NCI-H460 (cell line): ENCODE results near the gene DTNB. TPM values are rescaled to one million over a fixed set of nuclear protein-coding genes. Genes with fewer than 3 reads are reported as not detected.

ENCODE experiments used
- DNase-seq: peaks from one replicate; pipeline ENCODE4 v3.0.0-alpha.2; 2016; ENCODE audit warnings: low read depth; ENCODE audit errors: extremely low read depth
- total RNA-seq: library from RNA; depleted of rRNA; stranded (reverse); fragments of >200 nt; shearing (Covaris generic); gene quantifications from 2 replicates; pipeline ENCODE4 v1.2.3, GENCODE V29; 2014

The DTNB gene
- total RNA-seq, 1 experiment from 2014 or later = 10.7 TPM

DNA sequence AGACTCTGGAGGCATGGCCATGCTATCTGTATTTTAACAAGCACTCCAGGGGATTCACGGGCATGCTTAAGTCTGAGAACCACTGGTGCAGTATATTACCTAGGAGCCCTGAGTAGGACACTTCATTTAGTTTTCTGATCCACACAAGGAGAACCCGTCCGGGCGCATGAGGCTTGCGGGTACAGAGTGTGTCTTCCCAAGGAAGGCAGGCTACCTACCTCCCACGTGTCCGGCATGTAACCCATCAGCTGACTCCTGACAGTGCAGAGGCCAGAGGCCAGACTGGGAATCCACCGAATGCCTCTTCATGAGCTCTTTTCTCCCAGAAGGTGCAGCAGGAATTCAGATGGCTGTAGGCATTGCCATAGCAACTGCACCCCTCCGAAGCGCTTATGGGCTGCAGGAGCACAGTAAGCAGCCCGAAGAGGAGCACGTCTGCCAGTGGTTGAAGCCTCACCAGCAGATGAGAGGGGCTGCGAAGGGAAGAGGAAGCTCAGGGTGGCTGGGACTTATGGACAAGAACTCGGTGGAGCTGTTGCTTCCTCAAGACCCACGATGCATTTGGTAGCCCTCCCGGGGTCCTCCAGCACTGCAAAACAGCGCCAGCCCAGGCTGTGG lies 297.9 kb downstream of the DTNB start:
- no peak for DNase-seq

DNA sequence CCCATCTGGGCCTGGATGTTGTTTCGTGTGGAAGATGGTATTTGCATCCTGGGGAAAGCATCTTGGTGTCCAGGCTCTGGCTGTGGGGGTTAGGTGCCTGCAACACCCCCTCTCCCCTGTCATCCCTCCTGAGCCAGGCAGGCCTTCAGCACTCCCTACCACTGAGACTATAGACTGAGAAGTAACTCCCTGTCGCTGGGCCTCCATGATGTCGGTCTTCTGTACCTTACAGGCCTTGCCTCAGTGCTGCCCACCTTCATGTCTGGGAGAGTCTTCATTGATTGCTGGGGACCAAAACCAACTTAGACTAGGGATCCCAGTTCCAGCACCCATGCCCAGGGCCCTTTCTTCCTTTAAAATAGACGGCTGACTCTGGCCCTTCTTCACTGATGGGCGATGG lies 298.6 kb downstream of the DTNB start:
- no peak for DNase-seq

DNA sequence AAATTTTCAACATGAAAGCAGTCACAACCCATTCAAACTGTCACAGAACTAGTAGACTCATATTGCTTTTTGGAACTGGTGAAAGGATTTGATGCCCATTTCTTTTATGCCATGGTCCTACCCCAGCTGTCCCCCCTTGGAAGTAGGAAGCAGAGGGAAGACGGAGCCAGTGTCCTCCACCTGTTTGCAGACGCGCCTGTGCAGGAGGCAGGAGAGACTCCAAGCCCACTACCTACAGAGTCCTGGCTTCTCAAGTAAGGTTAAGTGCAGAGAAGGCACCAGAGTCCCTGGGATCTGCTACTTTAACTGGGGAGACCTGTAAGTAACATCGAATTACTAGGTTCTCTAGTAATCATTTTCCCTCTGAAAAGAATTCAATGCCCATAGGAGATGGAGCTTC lies 299.0 kb downstream of the DTNB start:
- no peak for DNase-seq

DNA sequence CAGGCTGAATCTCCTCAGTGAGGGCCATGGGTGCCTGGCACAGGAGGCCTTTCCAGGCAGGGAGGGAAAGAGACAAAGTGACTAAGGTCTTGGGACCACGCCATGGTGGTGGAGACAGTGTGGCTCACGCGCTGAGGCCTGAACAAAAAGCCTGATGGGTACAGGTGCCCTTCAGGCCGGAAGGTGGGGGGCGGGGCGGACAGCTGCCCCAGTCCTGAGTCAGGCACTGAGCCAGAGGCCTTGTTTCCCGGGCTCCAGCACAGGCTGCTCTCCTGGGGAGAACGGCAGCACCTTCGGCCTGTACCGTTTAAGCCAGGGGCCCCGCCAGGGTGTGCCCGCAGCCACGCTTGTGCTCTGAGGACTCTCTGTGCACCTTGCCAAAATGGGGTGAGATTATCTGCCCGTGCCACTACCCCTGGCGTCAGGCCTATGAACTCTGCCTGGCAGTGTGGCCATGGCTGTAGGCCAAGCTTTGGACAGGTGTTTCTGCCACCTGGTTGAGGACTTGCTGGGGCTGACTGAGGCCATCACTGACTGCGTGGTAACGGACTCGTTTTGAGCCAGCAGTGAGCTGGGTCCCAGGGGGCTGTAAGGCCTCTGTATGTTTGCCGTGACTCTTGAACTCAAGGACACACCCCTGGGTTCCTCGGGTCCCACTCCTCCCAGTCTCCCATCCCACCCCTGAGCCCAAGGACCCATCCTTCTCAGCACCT lies 300.0 kb downstream of the DTNB start:
- no peak for DNase-seq

DNA sequence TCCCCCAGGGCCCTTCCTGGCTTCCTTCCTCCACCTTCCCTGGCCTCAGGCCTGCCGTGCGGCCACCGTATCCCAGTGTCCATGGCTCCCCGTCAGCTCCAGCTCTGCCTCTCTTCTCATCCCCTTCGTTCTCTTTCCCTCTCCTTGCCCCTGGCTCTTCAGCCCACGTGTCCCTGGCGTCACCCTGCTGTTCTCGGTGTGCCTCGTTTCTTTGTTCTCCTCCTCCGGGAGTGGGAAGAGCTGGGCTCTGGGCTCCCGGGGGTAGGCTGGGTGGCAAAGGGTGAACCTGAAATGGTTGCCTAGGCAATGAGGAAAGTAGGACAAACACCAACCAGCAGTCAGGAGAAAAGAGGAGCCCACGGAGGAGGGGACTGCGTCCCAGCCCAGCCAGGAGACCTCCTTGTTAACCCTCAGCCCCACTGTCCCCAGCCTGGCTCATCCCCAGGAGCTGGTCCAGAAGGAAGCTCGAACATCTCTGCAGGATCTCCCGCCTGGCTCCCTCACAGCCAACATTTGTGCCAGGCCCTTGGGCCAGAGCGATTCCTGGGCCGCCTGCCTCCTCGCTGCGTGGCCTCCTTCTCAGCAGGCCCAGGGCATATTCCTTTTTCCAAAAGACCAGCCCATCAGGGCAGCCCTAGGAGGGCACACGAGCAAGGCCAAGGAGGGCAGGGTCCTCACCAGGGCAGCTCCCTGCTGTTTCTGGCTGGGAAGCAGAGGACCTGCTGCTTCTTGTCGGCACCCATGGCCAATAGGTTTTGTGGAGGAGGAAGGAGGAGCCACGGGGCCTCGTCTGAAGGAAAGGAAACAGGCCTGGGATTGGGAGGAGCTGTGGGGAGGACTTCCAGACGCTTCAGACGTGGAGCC lies 300.7 kb downstream of the DTNB start:
- no peak for DNase-seq

DNA sequence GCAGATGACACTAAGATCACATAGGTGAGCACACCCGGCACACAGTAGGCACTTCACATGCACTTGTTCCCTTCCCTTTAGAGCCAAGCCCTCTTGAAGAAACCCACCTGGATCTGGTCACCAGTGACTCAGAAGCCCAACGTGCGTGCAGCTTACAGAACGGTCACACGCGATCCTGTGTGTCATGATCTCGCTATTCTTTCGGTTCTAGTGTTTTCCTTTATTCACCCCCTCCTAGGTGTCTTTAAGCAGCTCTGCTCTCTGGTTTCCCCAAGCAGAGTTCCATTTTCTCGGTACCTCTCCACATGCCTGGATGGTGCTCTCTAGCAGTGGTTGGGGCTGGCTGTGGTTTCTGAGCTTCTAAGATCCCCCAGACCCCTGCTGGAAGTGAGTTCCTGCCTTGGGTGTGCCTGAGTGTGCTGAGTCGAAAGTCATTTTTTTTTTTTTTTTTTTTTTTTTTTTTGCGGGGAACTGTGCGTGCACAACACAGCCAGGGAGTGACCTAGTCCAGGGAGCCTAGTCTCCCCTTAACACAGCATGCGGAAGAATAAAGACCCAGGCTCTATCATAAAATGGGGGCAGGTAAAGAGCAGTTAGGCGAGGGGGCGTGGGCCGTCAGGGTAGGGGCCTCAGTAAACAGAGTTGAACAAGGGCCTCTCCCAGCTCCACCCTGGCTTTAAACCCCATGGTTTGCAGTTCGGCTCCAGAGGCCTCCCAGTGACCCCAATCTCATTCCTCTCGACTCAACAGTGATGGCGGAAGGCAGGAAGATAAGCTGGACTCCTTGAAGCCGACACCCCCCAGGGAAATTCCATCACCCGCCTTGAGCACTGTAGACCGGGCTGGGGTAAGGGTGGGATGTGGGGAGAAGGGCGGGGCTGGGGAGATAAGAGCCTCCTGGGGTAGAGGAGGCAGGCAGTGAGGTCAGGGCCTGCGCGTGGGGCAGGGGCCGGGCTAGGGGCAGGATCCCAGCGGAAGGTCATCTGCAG lies 301.8 kb downstream of the DTNB start:
- DNase-seq = no peak

DNA sequence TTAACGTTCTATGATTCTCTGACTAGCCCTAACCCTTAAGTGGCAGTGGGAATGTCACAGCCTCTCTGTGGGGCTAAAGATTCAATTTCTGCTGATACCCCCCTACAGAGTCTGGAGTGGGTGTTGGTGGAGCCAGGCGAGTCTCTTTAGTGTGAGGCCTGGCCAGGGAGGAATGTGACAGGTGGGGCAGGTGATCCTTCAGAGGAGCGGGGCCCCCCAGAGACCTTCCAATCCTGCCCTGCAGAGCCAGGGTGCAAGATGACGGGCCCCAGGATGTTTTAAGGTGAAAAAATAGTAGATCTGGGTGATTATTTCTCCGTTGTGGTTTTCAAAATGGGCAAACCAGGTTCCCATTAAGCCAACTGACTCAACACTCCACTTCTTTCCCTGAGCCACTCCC lies 303.5 kb downstream of the DTNB start:
- no peak for DNase-seq

DNA sequence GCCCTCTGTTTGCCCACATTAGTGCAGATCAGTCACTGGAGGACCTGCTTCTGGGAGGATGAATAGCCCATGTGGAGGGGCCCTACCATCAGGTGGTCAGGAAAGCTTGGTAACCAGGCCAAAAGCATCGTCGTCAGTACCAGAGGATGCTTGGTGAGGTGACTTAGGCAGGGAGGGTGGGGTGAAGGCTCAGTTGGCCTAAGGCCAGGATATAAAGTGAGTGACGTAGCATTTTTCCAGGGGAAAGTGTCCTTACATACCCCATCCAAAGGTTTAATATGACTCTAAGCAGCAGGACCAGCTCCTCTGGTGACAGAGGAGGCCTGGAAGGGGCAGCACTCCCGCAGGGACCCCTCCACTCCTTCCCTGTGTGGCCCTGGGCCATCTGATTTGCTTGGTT lies 303.9 kb downstream of the DTNB start:
- no peak for DNase-seq

DNA sequence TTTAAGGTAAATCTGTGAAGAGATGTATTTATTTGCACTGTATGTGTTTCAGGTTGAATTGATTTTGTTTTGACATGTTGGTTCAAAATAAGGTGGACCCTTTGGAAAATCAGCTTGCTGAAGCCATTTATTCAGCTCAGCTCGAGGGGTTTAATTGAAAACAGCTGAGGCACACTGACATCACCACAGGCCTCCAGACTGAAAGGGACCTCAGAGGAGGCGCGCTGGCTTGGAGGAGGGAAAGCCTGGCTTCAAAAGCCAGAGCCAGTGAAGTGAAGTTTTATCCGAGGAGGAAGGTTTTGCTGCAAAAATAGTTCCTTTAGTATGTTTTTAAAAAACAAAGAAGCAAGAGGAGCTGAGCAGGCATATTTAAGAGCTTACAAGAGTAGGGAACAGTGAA lies 304.7 kb downstream of the DTNB start:
- DNase-seq = no peak

DNA sequence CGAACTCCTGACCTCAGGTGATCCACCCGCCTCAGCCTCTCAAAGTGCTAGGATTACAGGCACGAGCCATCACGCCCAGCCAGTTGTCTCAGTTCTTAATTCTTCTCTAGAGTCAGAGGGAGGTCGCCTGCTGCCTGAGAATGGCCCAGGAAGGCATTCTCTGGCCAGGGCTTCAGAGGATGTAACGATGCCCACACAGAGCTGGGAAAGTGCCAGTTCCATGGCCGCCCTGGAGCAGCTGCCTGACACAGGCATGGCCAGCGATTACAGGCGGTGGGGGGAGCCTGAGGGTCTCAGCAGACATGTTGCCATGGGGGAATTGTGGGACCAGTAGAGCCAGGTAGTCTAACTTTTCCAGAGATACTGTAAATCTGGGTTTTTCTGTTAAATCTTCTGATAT lies 306.1 kb downstream of the DTNB start:
- no peak for DNase-seq

DNA sequence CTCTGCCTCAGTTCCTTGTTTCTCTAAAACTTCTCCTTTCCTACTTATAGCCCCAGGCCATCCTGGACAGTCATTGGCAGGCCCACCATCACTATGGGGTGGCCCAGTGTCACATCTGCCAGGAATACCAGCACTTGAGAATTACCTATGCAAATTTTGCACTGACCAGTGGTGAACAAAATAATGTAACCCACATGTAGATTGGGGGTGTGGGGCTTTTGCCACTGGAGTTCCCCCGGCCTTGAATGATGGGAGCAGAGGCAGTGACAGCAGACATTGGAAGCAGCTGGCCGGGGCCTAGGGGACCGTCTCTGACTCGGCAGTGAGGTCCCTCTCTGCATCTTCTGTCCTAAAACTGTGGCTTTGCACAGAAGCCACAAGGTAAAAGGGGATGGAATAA lies 306.7 kb downstream of the DTNB start:
- no peak for DNase-seq

DNA sequence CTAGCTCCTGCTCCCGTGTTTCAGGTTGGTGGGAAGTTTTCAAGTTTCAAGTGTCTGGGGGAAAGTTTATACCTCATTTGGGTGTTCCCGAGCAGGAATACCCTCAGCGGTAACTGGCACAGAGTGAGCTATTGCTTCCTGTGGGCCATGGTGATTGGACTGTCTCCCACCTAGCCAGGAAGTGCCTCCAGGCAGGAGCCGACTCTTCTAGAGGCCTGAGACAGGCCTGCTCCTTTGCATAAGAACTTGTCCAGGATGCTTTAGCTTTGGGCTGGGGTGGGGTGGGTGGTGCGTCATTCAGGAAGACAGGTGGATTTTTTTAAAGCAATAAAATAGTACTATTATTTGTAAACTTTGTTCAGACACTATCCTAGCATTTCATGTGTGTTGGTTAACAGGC lies 308.1 kb downstream of the DTNB start:
- no peak for DNase-seq

DNA sequence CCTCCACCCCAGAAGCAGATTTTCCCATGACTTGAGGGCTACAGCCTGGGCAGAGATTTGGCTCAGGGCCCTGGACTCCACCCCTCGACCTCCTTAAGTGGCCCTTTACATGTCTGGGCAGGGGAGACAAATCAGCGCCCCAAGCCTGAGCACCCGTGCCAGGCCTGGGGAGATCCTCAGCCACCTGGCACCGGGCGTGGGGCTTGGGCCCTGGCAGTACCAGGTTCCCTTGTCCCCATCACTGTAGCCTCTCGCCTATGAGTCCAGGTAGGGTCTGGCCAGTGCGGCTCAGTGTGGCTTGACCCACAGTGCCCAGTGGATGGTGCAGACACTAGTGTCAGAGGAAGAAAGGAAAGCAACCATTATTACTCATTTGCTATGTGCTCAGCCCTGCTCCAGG lies 309.6 kb downstream of the DTNB start:
- DNase-seq = no peak

DNA sequence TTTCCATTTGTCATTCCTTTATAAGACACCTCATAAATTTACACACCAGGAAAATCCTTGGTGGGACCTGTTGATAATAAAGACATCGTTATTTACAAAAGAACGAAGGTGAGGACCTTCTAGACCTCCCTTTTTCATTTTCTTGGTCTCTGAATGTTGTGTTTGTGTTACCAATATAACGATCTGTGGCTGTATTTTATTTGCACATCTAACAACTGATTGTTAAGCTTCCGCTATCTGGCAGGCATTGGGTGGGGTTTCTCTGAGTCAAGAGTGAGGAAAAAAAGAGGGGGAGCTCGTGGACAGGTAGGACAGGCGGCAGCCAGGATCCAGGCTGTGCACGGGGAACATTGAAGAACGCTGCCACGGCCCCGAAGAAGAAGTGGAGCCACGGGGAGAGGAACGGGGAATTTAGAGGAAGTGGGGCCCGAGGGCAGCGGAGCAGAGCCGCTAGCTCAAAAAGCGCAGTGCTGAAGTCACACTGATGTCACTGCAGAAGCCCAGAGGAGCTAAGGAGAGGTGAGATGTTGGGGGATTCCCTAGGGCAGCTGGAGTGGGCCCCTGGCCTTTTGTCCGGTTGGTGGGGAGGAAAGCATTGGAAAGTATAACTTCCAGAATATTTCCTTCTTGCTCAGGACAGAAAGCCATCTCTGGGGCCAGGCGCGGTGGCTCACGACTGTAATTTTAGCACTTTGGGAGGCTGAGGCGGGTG lies 310.8 kb downstream of the DTNB start:
- DNase-seq = no peak

DNA sequence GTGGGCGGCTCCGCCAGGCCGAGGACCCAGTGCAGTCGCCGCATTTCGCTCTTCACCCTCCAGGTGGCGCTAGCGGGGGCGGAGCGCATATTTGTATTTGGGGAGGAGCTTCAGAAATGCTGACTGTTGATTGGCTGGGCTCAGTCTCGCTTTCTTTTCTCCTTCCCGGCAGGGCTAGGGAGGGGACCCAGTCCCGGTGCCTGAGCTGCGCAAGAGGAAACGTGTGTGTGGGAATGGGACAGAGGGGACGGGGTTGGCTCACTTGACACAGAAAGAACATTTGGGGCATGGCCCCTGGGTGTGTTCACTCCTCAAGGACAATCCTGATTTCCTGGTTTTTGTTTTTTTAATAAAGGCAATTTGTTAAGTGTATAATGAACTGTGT lies 311.3 kb downstream of the DTNB start:
- peak; percentile 94 for DNase-seq

DNA sequence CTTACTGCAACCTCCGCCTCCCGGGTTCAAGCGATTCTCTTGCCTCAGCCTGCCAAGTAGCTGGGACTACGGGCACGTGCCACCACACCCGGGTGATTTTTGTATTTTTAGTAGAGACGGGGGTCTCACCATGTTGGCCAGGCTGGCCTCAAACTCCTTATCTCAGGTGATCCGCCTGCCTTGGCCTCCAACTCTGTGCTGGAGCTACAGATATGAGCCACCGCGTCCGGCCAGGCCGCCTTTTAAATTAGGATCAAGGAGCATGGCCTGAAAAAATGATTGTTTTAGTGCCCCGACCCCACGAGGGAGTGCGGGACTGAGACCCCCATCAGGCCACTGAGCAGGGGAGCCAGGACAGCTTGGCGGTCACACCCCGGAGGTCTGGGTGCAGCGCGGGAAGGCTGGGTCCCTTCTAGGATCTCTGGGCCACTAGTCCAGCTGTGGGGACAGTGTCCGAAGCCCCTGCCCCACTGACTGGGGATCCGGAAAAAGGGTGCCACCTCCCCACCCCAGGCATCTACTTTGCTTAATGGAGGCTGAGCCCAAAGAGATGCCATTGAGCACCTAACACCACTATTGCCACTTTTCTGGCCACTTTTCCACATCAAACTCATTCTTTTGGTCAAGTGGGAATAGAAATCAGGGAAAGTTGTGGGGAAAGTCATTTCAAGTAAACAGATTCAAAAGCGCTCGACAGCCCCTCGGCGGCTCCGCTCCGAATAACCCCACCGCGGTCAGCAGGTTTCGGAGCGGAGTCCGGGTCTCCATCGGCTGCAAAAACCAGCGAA lies 311.9 kb downstream of the DTNB start:
- no peak for DNase-seq

DNA sequence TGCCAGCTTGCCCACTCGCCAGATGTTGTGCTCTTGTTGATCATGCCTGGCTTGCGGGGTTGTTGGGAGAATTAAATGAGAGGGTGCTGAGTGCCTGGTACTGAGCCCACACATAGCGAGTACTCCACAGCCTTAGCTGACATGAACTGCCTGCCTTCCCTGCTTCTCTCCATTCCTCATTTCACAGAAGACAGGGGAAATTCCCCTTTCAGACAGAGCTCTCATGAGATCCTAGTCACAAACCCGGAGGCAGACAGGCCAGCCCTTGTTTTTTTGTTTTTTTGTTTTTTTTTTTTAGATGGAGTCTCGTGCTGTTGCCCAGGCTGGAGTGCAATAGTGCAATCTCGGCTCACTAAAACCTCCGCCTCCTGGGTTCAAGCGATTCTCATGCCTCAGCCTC lies 314.5 kb downstream of the DTNB start:
- no peak for DNase-seq

DNA sequence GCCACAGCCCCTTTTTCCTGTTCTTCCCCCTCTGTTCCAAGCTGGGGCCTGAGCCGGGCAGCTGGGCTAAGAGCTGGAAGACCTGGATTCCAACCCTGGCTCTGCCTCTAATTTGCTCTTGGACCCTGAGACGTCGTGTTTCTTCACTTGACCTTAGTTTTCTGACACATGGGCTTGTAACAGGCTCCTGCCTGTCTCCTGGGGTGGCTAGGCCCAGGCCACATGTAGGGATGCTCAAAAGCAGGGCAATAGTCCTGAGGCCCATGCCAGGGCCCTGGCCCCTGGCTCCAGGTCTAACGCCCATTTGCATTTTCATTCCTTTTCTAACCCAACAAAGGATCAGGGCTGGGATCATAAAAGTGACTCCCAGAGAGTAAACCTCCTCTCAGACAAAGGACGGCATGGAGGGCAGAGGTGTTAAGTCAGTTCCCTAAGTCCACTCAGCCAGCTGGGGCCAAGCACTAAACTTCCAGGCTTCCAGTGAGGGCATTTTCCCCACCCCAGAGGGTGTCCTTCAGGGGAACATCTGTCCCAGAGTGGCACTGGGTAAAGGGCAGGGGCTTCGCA lies 315.0 kb downstream of the DTNB start:
- no peak for DNase-seq

DNA sequence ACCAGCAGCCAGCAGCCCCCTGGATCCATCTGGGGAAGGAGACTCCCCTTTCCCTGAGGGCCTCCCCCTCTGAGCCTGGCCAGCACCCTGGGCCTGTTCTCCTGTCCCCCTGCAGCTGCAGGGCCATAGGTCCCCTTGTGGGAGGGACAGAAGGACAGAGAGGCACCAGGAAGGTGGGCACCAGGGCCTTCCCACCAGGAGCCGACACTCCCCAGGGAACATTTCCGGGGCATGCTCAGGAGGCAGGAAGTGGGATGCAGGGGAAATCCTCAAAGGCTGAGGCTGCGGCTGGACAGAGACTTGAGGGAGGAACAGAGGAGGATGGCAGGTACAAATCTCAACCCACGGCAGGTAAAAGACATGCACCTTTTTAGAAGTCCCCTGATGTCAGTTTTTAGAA lies 317.3 kb downstream of the DTNB start:
- no peak for DNase-seq
